ENCODE measurements around the gene CHMP1A.

CHMP1A gene

GRCh38 chr16:89651584-89651983 lies 5.9 kb downstream of the CHMP1A start:
- H3K4me3 ChIP-seq (ENCODE audit: low read depth, low read length), result no peak overlapping the region
- TF ChIP-seq CTCF (IDR thresholded peaks at IDR 0.05; ENCODE audit: borderline replicate concordance, insufficient read depth, low read depth, low read length), result no peak

GRCh38 chr16:89646906-89647305 lies 10.6 kb downstream of the CHMP1A start:
- TF ChIP-seq CTCF (IDR thresholded peaks at IDR 0.05; ENCODE audit: borderline replicate concordance, insufficient read depth, low read depth, low read length), result no peak
- H3K4me3 ChIP-seq (ENCODE audit: low read depth, low read length), result no peak overlapping the region

GRCh38 chr16:89646270-89646669 lies 11.2 kb downstream of the CHMP1A start:
- H3K4me3 ChIP-seq (ENCODE audit: low read depth, low read length), result no peak overlapping the region
- no peak for TF ChIP-seq CTCF (IDR thresholded peaks at IDR 0.05; ENCODE audit: borderline replicate concordance, insufficient read depth, low read depth, low read length)

- TF ChIP-seq CTCF (IDR thresholded peaks at IDR 0.05; ENCODE audit: borderline replicate concordance, insufficient read depth, low read depth, low read length), result no peak
- no peak overlapping the region for H3K4me3 ChIP-seq (ENCODE audit: low read depth, low read length)
Measured at GRCh38 chr16:89645122-89645521, 12.4 kb downstream of the CHMP1A start.

- no peak overlapping the region for H3K4me3 ChIP-seq (ENCODE audit: low read depth, low read length)
- TF ChIP-seq CTCF (IDR thresholded peaks at IDR 0.05; ENCODE audit: borderline replicate concordance, insufficient read depth, low read depth, low read length), result no peak
Measured at GRCh38 chr16:89643769-89644300, 13.7 kb downstream of the CHMP1A start.

GRCh38 chr16:89642574-89642973 lies 14.9 kb downstream of the CHMP1A start:
- TF ChIP-seq CTCF (IDR thresholded peaks at IDR 0.05; ENCODE audit: borderline replicate concordance, insufficient read depth, low read depth, low read length), result no peak

GRCh38 chr16:89641458-89642119 lies 15.9 kb downstream of the CHMP1A start:
- no peak overlapping the region for H3K4me3 ChIP-seq (ENCODE audit: low read depth, low read length)
- no peak for TF ChIP-seq CTCF (IDR thresholded peaks at IDR 0.05; ENCODE audit: borderline replicate concordance, insufficient read depth, low read depth, low read length)

More at GRCh38 chr16:89642574-89642973, 14.9 kb downstream of the CHMP1A start:
- H3K4me3 ChIP-seq (ENCODE audit: low read depth, low read length), result no peak overlapping the region
